H54 (cell line): ENCODE measurements around the gene OPRD1.
A peak's percentile ranks its signal among the peaks of the same experiment; 100 is the strongest.

Source experiments
- DNase-seq: peaks from one replicate; pipeline ENCODE4 v3.0.0; 2011; ENCODE audit warnings: low spot score, mixed read lengths; ENCODE audit not compliant: insufficient read length
- FAIRE-seq: peaks from 3 replicates; lab custom pipeline; 2011; peaks lifted over from hg19 to GRCh38; lab: Jason Lieb, UNC
- POLR2A ChIP-seq: IDR thresholded peaks from 2 replicates; pipeline ENCODE4 v1.6.1; 2011; ENCODE audit warnings: low read depth, mild to moderate bottlenecking, low read length

OPRD1 gene

DNA sequence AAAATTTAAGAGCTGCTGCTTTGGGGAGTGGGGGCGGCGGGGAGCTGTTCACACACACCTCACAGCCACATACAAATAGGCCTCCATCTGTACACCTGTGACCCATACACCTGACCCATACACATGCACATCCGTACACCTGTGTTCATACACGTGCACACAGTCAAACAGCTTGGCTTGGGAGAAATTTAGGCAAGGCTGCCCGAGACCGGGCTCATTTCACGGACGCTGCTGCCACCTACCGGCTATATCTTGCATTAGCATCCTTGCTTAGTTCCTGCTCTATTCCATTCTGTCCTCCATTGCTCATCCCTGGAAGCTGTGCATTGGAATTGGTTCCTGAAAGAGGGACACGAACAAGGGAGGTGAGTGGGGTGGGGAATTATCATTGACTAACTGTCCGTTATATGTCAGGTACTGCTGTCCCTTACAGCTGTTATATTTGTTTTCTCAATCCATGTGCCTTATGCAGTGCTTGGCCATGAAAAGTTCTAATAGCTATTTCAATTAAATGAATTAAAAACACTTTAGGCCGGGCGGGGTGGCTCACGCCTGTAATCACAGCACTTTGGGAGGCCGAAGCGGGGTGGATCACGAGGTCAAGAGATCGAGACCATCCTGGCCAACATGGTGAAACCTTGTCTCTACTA is 65.3 kb downstream of the OPRD1 start:
- TF ChIP-seq POLR2A: no peak
- peak; percentile 49 for DNase-seq
- FAIRE-seq: peak; percentile 82

DNA sequence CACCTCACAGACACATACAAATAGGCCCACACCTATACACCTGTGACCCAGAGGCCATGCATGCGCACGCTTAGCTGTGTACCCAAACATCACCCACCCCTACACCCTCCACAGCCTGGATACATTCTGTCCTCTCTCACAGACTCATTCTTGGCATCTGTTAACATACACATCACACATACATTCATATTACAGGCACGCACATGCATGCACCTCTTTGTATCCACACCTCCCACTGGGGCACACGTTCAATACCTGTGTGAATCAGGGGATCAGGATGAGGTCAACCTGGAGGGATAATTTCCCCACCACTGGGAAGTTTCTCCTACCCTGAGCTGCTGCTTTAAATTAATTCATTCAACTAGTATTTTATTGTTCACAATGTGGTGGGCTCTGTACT is 66.8 kb downstream of the OPRD1 start:
- FAIRE-seq: no peak
- TF ChIP-seq POLR2A: no peak

DNA sequence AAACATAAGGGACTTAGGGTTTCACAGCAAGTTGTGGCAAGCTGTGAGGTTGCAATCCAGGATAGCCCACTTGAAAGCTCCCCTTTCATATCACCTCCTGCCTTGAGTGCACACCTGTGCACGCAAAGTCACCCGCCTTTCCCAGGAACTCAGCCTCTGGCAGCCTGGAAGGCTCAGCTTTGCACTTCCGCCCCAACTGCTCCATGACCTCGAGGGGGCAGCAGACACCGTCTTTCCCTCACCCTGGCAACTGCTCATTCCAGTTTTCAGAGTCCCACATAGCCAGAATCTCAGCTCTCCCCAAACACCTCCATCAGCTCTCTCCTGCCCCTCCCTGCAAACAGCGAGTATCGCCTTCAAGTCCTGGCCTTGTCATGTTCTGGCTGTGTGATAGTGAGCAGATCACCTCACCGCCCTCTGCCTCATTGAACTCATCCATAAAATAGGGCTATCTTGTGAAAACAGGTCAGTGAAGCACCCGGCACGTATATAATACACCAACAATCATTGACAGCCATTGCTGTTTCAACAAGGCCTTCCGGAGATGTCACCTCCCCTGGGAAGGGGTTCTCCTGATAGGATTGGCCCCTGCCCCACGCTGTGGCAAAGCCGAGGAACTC is 70.1 kb downstream of the OPRD1 start:
- FAIRE-seq (peak; percentile 52), DNase-seq (peak; percentile 58)
- no peak for TF ChIP-seq POLR2A

More for the DNA sequence above, 66.8 kb downstream of the OPRD1 start:
- DNase-seq: no peak

DNA sequence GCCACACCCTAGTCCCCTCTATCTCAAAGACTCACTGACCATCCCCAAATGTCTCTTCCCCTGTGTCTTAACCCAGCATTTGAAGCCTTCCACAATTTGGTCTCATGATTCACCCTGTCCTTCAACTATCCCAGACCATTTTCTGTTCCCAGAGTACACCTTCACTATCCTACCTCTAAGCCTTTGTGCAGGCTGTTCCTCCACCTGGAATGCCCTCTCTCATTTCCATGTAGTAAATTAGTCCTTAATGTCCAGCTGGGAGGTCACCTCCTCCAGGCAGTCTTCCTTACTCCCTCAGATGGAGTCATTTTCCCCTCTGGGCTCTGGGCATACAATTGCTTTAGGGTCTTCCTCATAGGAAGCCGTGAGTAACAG is 71.3 kb downstream of the OPRD1 start:
- FAIRE-seq (no peak), DNase-seq (no peak)
- no peak for TF ChIP-seq POLR2A

DNA sequence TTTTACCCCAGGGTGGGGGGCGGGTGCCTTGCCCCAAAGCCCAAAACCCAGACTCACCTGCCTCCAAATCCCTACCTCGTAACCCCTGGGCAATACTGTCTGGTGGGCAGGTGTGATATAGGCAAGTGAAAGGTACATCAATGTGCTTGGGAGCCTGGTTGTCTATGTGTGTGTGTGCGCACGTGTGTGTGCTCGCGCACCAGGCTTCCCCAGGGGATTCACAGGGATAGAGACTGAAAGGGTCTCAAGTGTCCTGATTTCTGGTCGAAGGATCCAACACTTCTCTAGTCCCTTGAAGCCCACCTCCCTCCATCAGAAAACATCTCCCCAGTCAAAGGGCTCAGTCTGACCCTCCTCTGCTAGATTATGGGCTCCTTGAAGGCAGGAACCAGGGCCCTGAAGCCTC is 73.5 kb downstream of the OPRD1 start:
- DNase-seq (no peak), FAIRE-seq (no peak)
- TF ChIP-seq POLR2A: no peak

DNA sequence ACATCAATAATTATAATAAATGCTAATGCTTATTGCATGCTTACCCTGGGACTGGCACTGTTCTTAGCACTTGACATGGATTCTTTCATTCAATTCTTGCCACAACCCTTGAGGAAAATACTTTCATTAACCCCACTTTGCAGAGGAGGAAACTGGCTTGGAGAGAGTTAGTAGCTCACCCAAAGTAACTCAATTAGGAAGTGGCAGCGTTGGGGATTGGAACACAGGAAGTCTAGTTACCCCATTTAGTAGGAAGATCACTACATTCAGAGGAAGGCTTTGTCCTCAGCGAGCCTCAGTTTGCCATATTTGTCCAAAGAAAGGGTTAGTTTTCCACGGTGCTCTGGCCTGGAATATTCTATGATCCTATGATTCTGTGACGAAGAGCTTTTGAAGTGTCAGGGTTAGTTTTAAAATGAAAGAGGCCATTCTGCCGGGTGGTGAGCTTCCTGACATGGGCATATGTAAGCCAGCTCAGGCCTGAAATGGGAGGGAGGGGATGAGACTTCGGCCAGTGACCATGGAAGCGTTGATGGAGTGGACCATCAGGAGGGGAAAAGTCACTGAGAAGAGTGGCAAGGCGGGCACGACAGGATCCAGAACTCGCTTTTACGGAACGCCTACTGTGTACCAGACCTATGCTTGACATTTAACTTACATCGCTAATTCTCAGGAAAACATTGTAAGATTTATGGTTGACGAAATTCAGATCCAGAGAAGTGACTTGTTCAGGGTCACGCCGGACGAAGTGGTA is 74.2 kb downstream of the OPRD1 start:
- no peak for TF ChIP-seq POLR2A
- DNase-seq (no peak), FAIRE-seq (no peak)

DNA sequence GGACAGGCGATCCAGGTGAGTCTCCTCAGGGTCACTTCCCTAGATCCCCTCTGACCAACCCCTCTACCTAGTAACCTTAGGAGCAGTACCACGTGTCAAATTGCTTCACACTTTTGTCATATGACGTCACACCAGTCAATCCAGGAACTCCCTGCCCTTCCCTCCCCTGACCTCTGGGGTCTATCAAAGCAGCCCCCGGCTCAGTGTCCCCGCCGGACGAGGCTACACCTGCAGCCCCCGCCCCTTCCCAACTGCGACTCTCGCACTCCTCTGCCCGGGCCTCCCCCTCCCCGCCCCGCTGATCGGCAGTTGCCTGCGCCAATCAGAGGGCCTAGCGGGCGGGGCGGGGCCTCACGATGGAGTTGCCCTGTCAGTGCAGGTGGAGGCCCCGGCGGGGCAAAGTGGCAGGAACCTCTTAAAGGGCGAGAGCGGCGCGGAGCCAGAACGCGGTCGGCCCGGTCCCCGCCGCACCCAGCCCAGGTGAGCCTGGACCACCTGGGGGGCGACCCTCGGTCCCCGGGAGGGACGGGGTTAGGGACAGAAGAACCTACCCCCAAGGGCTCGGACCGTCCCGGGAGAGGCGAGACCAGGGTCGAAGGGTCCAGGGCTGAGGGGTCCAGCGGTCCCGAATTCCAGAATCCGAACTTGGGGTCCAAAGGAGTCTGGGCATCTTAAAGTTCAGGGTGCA is 74.9 kb downstream of the OPRD1 start:
- no peak for TF ChIP-seq POLR2A
- DNase-seq (peak; percentile 85), FAIRE-seq (no peak)

DNA sequence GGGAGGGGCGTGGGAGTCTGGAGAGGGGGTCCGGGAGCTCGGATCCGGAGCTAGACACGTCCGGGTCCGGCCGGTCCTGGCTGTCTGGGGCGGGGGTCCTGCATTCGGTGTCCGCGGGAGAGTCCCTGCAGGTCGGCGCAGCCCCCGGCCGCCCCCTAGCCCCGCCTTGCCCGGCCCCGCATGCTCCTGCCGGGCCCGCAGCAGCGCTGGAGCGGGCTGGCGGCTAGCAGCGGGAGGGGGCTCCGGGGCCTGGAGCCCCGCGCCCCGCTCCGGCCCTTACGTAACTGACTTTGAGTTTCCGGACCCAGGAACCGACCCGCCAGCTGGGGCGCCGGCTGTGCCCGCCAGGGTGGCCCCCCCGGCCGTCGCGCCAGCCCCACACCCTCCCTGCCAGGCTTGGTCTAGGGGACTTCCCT is 75.5 kb downstream of the OPRD1 start:
- FAIRE-seq (no peak), DNase-seq (no peak)
- no peak for TF ChIP-seq POLR2A

DNA sequence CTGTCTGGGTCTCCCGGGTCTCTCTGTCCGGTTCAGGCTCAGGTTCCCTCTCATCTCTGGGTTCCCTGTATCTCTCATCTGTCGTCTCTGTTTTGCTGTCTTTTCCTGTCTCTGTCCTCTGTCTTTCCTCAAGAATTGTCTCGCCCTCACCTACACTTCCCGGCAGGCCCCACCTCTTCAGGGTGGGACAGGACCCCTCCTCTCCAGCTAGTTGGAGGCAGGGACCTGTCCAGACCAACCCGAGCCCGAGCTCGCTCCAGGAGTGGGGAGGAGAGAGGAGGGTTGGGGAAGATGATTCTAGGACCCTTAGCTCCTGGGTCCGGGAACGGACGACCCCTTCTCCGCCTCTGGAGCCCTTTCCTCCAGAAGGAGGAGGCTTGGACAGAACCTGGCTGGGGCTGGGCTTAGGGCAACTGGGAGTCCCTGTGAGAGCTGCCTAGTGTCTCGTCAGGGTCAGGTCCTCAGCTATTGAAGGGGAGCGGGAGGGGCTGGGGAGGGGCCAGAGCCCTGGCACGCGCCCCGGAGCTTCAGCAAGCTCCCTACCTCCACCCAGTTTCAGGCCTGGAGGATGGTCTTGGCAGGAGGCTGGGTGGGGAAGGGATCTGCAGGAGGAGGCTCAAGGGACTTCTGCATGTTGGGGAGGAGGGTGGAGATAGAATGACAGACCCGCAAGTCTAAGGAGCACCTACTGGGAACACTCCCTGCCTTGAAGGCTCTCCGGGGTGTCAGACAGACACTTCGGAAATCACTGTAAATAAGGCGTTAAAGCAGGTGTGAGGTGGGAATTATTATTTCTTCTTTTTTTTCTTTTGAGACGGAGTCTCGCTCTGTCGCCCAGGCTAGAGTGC is 76.1 kb downstream of the OPRD1 start:
- TF ChIP-seq POLR2A: no peak
- DNase-seq: no peak
- FAIRE-seq: no peak

DNA sequence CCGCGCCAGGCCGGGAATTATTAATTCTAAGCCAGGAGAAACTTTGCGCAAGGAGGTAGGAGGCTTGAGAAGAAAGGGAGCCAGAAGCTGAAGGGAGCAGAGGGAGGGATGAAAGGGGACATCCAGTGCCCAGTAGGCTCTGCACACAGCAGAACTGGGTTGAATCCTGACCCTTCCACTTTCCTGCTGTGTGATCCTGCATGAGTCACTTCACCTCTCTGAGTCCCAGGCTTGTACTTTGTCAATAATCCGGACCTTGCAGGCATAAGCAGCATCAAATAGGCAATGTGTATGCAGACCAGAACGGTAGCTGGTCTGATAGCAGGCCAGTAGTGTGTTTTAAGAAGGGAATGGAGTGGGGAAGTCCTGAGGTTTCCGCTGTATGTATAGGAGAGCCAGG is 76.9 kb downstream of the OPRD1 start:
- FAIRE-seq (no peak), DNase-seq (no peak)
- no peak for TF ChIP-seq POLR2A

DNA sequence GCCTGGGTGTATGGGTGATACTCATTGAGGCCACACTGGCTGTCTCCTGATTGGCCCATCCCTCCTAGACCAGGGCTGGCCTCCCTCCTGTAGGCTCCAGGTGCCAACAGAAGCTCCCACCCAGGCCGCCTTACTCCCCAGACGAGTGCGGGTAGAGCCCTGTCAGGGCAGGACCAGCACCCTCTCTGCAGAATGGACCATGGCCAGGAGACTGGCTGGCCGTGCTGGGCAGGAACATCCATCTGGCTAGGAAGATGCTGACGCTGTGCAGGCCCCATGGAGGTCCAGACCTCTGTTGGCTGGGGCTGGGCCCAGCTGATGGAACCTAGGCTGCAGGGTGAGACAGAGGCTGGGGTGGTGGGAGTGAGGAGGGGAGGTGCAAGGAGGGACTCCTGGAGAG is 77.4 kb downstream of the OPRD1 start:
- TF ChIP-seq POLR2A: no peak
- FAIRE-seq: no peak
- no peak for DNase-seq

DNA sequence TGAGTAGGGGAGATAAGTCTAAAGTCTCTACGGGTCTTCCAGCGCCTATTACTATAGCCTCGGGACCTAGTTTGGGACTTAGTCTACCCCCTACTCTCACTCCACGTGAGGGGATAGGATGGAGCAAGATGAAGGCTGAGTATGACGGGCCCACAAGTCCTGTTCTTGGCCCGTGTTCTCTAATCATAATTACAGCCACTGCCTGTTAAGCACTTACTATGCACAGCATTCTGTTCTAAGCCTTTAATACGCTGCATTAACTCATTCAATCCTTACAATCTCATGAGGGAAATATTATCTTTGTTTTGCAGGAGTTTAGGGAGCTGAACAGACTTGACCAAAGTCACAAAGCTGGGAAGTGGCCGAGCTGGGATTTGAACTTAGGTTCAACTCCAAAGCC is 78.5 kb downstream of the OPRD1 start:
- DNase-seq (no peak), FAIRE-seq (no peak)
- TF ChIP-seq POLR2A: no peak

DNA sequence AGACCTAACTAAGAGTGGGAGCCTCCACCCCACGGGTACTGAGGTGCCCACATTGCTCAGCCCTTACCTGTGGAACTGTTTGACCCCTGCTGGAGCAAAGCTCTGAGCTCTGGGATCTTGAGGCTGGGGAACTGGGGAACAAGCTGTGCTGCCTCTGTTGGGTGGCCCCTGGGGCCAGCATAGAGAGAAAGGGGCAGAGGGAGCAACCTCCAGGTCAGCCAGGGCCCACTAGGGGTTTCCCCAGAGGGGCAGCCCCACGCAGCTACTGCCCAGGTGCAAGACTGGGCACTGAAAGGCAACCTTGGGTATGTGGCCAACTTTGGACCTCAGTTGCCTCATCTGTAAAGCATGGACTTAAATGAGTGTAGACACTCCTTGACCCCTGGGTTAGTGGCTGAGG is 78.9 kb downstream of the OPRD1 start:
- FAIRE-seq (no peak), DNase-seq (no peak)
- no peak for TF ChIP-seq POLR2A

DNA sequence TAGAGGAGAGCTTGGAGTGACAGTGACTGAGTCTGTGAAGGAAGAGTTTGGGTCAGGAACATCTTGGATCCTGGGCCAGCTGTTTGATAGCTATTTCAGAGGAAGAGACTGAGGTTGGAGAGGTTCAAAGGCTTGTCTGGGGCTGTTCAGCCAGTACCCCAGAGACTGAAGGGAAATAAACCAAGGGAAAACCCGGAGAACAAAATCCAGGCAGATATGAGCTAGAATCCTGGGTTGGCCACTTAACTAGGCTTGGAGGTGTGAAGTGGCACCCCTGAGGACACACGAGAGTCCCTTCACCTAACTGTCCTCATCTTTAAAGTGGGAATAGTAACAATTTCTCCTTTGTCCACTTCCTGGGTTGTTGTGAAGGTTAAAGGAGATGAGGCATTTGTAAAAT is 79.3 kb downstream of the OPRD1 start:
- TF ChIP-seq POLR2A: no peak
- FAIRE-seq (no peak), DNase-seq (no peak)
